A549 (cell line): ENCODE data around the gene CEP290.

Source experiments
- BCL3 ChIP-seq: fragments of >200 bp; sonication (Bioruptor Twin); formaldehyde crosslinking; IDR thresholded peaks from 3 replicates; pipeline ENCODE4 v1.6.1; 2016
- CTCF ChIP-seq: fragments of >200 bp; sonication (Bioruptor Twin); formaldehyde crosslinking; IDR thresholded peaks from 3 replicates; pipeline ENCODE4 v1.5.1; 2016
- EP300 ChIP-seq, 2 experiments: fragments of >200 bp; sonication (Bioruptor Twin); formaldehyde crosslinking; IDR thresholded peaks; 2 replicates in 1 of 2; 3 replicates in 1 of 2; pipeline ENCODE4 v1.6.1; 2016 to 2017
- JUNB ChIP-seq: fragments of >200 bp; sonication (Bioruptor Twin); formaldehyde crosslinking; IDR thresholded peaks from 2 replicates; pipeline ENCODE4 v1.6.1; 2016
- MAFK ChIP-seq: fragments of 450-650 bp; IDR thresholded peaks from 2 replicates; pipeline ENCODE4 v1.6.1; 2014; ENCODE audit not compliant: partially characterized antibody
- POLR2A ChIP-seq: IDR thresholded peaks from 2 replicates; pipeline ENCODE4 v1.6.1; 2012; ENCODE audit warnings: mild to moderate bottlenecking, low read length
- REST ChIP-seq: fragments of 200-600 bp; sonication (generic); IDR thresholded peaks from 2 replicates; pipeline ENCODE4 v1.6.1; 2016; ENCODE audit warnings: antibody characterized with exemption, mild to moderate bottlenecking, moderate library complexity

- TF ChIP-seq EP300 (IDR thresholded peaks at IDR 0.05), result no peak
- no peak for TF ChIP-seq REST
- TF ChIP-seq CTCF, result no peak
- no peak for TF ChIP-seq POLR2A
- TF ChIP-seq JUNB, result no peak
- TF ChIP-seq MAFK, result no peak
- no peak for TF ChIP-seq BCL3
Measured at GRCh38 chr12:88011755-88012154, 130.1 kb downstream of the CEP290 start.
